ENCODE measurements around the gene AMPH. TPM values are rescaled to one million over a fixed set of nuclear protein-coding genes. Genes with fewer than 3 reads are reported as not detected.

AMPH gene
- total RNA-seq, 1 experiment from 2014 or later = not detected

GRCh38 chr7:38568497-38568896 lies 62.7 kb downstream of the AMPH start:
- Histone ChIP-seq H3F3A (ENCODE audit: low read length, unreplicated experiment) (no peaks in the 10 kb centered on the region), H4K20me1 (ENCODE audit: low read length) (no peaks in the 10 kb centered on the region), H3K27me3 (ENCODE audit: low read length) (no peaks in the 10 kb centered on the region), H3K79me2 (ENCODE audit: low read length) (no peaks in the 10 kb centered on the region), H3K9me2 (replicated peaks; ENCODE audit: low read length) (no peaks in the 10 kb centered on the region), H3K9ac (ENCODE audit: low read length) (no peak overlapping the region), H3K4me1 (ENCODE audit: insufficient read depth, low read length) (no peaks in the 10 kb centered on the region), H3K9me3 (ENCODE audit: low read length) (no peaks in the 10 kb centered on the region), H3K4me2 (ENCODE audit: low read length) (no peak overlapping the region), H3K27ac (ENCODE audit: low read length) (no peak overlapping the region), H3K36me3 (ENCODE audit: low read depth, low read length) (no peaks in the 10 kb centered on the region), H2AFZ (ENCODE audit: low read length) (no peak overlapping the region), H3K4me3 (ENCODE audit: low read length) (no peak overlapping the region)
- DNase-seq = no peak
- intact Hi-C loops (cut with micrococcal nuclease) = no loop called here
- ChIA-PET CTCF (no interaction called here), POLR2A (ENCODE audit: unreplicated experiment) (no interaction called here)
- TF ChIP-seq EZH2phosphoT487 (IDR thresholded peaks at IDR 0.05; ENCODE audit: borderline replicate concordance, low read length) = no peak
- no peak for TF ChIP-seq CTCF (conservative IDR thresholded peaks at IDR 0.05; ENCODE audit: low read depth, low read length)
- TF ChIP-seq EZH2 (IDR thresholded peaks at IDR 0.05; ENCODE audit: low read length, unreplicated experiment) = no peak
- BruUV-seq (replicated peaks) = no TSS peak
- ATAC-seq = no peak

DNA sequence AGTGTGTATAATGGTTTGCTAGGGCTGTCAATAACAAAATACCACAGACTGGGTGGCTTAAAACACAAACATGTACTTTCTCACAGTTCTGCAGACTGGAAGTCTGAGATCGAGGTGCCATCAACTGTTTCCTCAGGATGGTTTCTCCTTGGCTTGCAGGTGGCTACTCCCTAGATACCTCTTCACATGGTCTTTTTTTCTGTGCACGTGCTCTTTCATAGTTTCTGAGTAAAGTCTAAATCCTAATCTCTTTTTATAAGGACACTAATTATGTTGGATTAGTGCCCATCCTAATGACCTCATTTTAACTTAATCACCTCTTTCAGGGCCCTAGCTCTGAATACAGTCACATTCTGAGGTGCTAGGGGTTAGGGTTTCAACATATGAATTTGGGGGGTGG lies 65.9 kb downstream of the AMPH start:
- no peaks in the 10 kb centered on the region for H3K27me3 ChIP-seq (ENCODE audit: low read length)
- POLR2A ChIA-PET (ENCODE audit: unreplicated experiment) = no interaction called here
- no peaks in the 10 kb centered on the region for H3K36me3 ChIP-seq (ENCODE audit: low read depth, low read length)
- TF ChIP-seq CTCF (conservative IDR thresholded peaks at IDR 0.05; ENCODE audit: low read depth, low read length) = no peak
- no peak for TF ChIP-seq EZH2phosphoT487 (IDR thresholded peaks at IDR 0.05; ENCODE audit: borderline replicate concordance, low read length)
- TF ChIP-seq EZH2 (IDR thresholded peaks at IDR 0.05; ENCODE audit: low read length, unreplicated experiment) = no peak
- no peaks in the 10 kb centered on the region for H3K79me2 ChIP-seq (ENCODE audit: low read length)
- ATAC-seq (no peak), DNase-seq (no peak)
- H3K4me2 ChIP-seq (ENCODE audit: low read length) = no peak overlapping the region
- CTCF ChIA-PET = no interaction called here
- BruUV-seq (replicated peaks) = no TSS peak
- no peak overlapping the region for H3K4me3 ChIP-seq (ENCODE audit: low read length)
- no peaks in the 10 kb centered on the region for H3K9me3 ChIP-seq (ENCODE audit: low read length)
- H3F3A ChIP-seq (ENCODE audit: low read length, unreplicated experiment) = no peaks in the 10 kb centered on the region
- no peaks in the 10 kb centered on the region for H3K4me1 ChIP-seq (ENCODE audit: insufficient read depth, low read length)
- intact Hi-C loops (cut with micrococcal nuclease) = no loop called here
- no peak overlapping the region for H3K9ac ChIP-seq (ENCODE audit: low read length)
- H2AFZ ChIP-seq (ENCODE audit: low read length) = no peak overlapping the region
- H4K20me1 ChIP-seq (ENCODE audit: low read length) = no peaks in the 10 kb centered on the region
- no peaks in the 10 kb centered on the region for H3K9me2 ChIP-seq (replicated peaks; ENCODE audit: low read length)
- no peak overlapping the region for H3K27ac ChIP-seq (ENCODE audit: low read length)

DNA sequence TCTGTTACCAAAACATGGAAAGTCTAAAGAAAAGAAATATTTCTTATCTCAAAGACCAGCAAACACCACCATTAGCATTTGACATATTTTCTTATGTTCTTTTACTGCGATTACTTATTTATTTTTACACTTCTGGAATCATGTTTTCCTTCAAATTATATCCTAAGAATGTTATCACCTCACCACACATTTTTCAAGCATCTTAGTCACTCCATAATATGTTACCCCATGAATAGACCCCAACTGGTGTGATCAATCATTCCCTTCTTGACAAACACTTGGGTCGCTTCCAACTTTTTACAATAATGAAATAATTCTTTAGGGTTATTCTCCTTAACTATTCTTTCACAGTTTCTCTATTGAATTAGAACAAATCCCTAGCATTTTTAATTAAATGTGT lies 67.4 kb downstream of the AMPH start:
- ChIA-PET POLR2A (ENCODE audit: unreplicated experiment) (no interaction called here), CTCF (no interaction called here)
- Histone ChIP-seq H3K9me3 (ENCODE audit: low read length) (no peaks in the 10 kb centered on the region), H3K4me3 (ENCODE audit: low read length) (no peak overlapping the region), H3K9me2 (replicated peaks; ENCODE audit: low read length) (no peaks in the 10 kb centered on the region), H4K20me1 (ENCODE audit: low read length) (no peaks in the 10 kb centered on the region), H3K79me2 (ENCODE audit: low read length) (no peaks in the 10 kb centered on the region), H3K9ac (ENCODE audit: low read length) (no peak overlapping the region), H3K4me2 (ENCODE audit: low read length) (no peak overlapping the region), H3K27me3 (ENCODE audit: low read length) (no peaks in the 10 kb centered on the region), H3K4me1 (ENCODE audit: insufficient read depth, low read length) (no peaks in the 10 kb centered on the region), H3F3A (ENCODE audit: low read length, unreplicated experiment) (no peaks in the 10 kb centered on the region), H2AFZ (ENCODE audit: low read length) (no peak overlapping the region), H3K36me3 (ENCODE audit: low read depth, low read length) (no peaks in the 10 kb centered on the region), H3K27ac (ENCODE audit: low read length) (no peak overlapping the region)
- no peak for DNase-seq
- no TSS peak for BruUV-seq (replicated peaks)
- TF ChIP-seq CTCF (conservative IDR thresholded peaks at IDR 0.05; ENCODE audit: low read depth, low read length) = no peak
- no peak for TF ChIP-seq EZH2phosphoT487 (IDR thresholded peaks at IDR 0.05; ENCODE audit: borderline replicate concordance, low read length)
- TF ChIP-seq EZH2 (IDR thresholded peaks at IDR 0.05; ENCODE audit: low read length, unreplicated experiment) = no peak
- intact Hi-C loops (cut with micrococcal nuclease) = no loop called here
- no peak for ATAC-seq
